Duodenal mucosa (tissue), 2 donors: Measurements from ENCODE around the gene NID1.
"Not testable (repeated sequence)": the region's sequence is repeated elsewhere in the genome, so short reads cannot be mapped to it uniquely, and the experiment has no call there.

Source experiments
- H3K27ac ChIP-seq: one replicate; pipeline ENCODE4 v1.7.0; 2013; ENCODE audit warnings: low read depth, low read length
- H3K27me3 ChIP-seq, 2 donors: one replicate each; pipeline ENCODE4 v1.7.0; 2013; ENCODE audit warnings: low read length in 2 of 2, control low read depth in 1 of 2; ENCODE audit not compliant: insufficient read depth in 2 of 2, control insufficient read depth in 1 of 2
- H3K36me3 ChIP-seq, 2 donors: one replicate each; pipeline ENCODE4 v1.7.0; 2013; ENCODE audit warnings: low read length in 2 of 2, control low read depth in 1 of 2; ENCODE audit not compliant: insufficient read depth in 2 of 2, control insufficient read depth in 1 of 2
- H3K4me1 ChIP-seq, 2 donors: one replicate each; pipeline ENCODE4 v1.7.0; 2013; ENCODE audit warnings: low read length in 2 of 2, control low read depth in 1 of 2; ENCODE audit not compliant: insufficient read depth in 2 of 2, control insufficient read depth in 1 of 2
- H3K4me3 ChIP-seq, 2 donors: one replicate each; pipeline ENCODE4 v1.7.0; 2013; ENCODE audit warnings: low read length in 2 of 2, low read depth in 1 of 2
- H3K9ac ChIP-seq, 2 donors: one replicate each; pipeline ENCODE4 v1.7.0; 2013; ENCODE audit warnings: low read length in 2 of 2, low read depth in 1 of 2
- H3K9me3 ChIP-seq, 2 donors: one replicate each; pipeline ENCODE4 v1.7.0; 2013; ENCODE audit warnings: low read length in 2 of 2, control low read depth in 1 of 2; ENCODE audit not compliant: control insufficient read depth in 1 of 2

The NID1 gene

DNA sequence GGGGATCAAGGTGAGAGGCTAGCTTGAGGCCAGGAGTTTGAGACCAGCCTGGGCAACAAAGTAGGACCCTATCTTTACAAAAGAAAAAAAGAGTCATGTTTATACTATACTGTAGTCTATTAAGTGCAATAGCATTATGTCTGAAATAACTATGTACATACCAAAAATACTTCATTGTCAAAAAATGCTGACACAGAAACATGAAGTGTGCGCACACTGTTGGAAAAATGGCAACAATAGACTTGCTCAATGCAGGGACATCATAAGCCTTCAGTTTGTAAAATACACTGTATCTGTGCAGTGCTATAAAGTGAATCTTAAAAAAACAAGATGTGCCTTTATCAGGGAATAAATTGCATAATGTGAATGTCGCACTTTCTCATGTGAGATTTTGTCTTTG lies 14.1 kb upstream of the NID1 start:
- H3K27ac ChIP-seq = peak overlapping the region; percentile 31
- no peaks in the 10 kb centered on the region for H3K36me3 ChIP-seq
- no peak overlapping the region for H3K4me3 ChIP-seq
- H3K9me3 ChIP-seq = no peaks in the 10 kb centered on the region
- H3K4me1 ChIP-seq = peaks cover 3 to 7% of the 10 kb centered on the region in 2 donors
- H3K9ac ChIP-seq = no peak overlapping the region
- H3K27me3 ChIP-seq = no peaks in the 10 kb centered on the region

DNA sequence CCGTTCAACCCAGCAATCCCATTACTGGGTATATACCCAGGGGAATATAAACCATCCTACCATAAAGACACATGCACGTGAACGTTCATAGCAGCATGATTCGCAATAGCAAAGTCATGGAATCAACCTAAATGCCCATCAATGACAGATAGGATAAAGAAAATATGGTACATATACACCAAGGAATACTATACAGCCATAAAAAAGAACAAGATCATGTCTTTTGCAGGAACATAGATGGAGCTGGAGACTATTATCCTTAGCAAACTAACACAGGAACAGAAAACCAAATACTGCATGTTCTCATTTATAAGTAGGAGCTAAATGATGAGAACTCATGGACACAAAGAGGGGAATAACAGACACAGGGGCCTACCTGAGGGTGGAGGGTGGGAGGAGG lies 13.2 kb upstream of the NID1 start:
- H3K27me3 ChIP-seq, H3K27ac ChIP-seq, H3K9me3 ChIP-seq, H3K36me3 ChIP-seq, H3K4me1 ChIP-seq, H3K9ac ChIP-seq, H3K4me3 ChIP-seq: not testable (repeated sequence)

DNA sequence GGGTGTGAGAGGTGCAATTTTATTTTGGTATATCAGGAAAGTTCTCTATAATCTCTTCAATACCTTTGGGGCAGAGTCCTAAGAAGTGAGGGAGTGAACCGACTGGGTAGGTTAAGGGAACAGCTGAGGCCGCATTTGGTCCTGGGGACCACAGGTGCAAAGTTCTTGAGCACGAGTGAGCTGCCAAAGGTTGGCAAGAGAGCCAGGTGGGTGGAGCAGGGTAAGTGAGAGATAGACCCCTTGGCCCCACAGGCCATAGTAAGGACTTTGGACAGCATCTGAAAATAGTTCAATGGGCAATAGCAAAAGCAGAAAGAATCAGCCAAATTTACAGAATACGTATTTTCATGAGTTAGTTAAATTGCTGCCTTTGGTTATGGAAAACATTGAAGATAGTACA lies 11.0 kb upstream of the NID1 start:
- Histone ChIP-seq H3K27me3 (no peaks in the 10 kb centered on the region), H3K4me3 (no peak overlapping the region), H3K9me3 (peaks cover 0 to under 1% of the 10 kb centered on the region in 2 donors), H3K27ac (no peak overlapping the region), H3K9ac (no peak overlapping the region), H3K36me3 (no peaks in the 10 kb centered on the region), H3K4me1 (no peaks in the 10 kb centered on the region)

DNA sequence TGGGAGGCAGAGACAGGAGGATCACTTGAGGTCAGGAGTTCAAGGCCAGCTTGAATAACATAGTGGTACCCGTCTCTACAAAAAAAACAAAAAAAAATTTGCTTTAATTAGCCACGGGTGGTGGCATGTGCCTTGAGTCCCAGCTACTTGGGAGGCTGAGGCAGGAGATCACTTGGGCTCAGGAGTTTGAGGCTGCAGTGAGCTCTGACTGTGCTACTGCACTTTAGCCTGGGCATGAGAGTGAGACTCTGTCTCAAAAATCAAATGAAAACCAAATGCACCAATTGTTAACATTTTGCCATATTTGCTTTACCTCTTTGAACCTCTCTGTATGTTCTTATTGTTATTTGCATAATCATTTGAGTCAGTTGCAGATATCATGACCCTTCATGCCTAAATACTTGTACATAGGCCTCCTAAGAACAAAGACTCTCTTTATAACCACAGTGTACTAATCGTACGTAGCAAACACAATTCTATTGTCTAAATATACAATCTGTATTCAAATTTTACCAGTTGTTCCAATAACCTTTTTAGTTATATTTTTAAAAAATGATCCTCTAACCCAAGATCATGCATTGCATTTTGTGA lies 8.5 kb upstream of the NID1 start:
- H3K27ac ChIP-seq = no peak overlapping the region
- H3K4me3 ChIP-seq = no peak overlapping the region
- no peaks in the 10 kb centered on the region for H3K36me3 ChIP-seq
- no peaks in the 10 kb centered on the region for H3K27me3 ChIP-seq
- peaks cover 0 to 6% of the 10 kb centered on the region in 2 donors for H3K9me3 ChIP-seq
- H3K4me1 ChIP-seq = no peaks in the 10 kb centered on the region
- no peak overlapping the region for H3K9ac ChIP-seq

DNA sequence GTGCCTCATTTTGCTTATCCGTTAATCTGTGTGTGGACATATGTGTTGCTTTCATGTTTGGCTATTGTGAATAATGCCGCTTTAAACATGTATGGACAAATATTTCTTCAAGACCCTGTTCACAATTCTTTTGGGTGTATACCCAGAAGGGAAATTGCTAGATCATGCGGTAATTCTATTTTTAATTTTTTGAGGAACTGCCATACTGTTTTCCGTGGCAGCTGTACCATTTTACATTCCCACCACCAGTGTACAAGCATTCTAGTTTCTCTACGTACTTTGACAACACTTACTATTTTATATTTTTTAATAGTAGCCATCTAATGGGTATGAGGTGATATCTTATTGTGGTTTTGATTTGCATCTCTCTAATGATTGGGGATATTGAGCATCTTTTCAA lies 7.1 kb upstream of the NID1 start:
- Histone ChIP-seq H3K27me3 (peaks cover under 1 to 5% of the 10 kb centered on the region in 2 donors), H3K36me3 (no peaks in the 10 kb centered on the region), H3K9ac (no peak overlapping the region), H3K4me1 (peaks cover under 1 to 2% of the 10 kb centered on the region in 2 donors), H3K27ac (no peak overlapping the region), H3K9me3 (peaks cover 0 to 6% of the 10 kb centered on the region in 2 donors), H3K4me3 (no peak overlapping the region)

DNA sequence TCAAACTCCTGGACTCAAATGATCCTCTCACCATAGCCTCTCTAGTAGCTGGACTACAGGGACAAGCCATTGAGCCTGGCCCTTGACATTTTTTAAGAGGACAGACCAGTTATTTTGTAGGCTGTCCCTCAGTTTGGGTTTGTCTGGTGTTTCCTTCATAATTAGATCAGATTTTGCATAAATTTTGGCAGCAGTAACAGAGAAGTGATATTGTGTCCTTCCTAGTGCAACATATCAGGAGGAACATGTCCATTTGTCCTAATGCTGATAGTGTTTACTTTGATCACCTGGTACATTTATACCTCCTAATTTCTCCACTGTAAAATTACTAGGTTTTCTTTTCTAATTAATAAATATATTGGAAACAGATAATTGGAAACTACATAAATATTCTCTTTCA lies 5.9 kb upstream of the NID1 start:
- Histone ChIP-seq H3K27me3 (peaks cover 8 to 16% of the 10 kb centered on the region in 2 donors), H3K9me3 (peaks cover 0 to 6% of the 10 kb centered on the region in 2 donors), H3K27ac (no peak overlapping the region), H3K9ac (no peak overlapping the region), H3K4me3 (no peak overlapping the region), H3K36me3 (no peaks in the 10 kb centered on the region), H3K4me1 (peaks cover 7 to 9% of the 10 kb centered on the region in 2 donors)

DNA sequence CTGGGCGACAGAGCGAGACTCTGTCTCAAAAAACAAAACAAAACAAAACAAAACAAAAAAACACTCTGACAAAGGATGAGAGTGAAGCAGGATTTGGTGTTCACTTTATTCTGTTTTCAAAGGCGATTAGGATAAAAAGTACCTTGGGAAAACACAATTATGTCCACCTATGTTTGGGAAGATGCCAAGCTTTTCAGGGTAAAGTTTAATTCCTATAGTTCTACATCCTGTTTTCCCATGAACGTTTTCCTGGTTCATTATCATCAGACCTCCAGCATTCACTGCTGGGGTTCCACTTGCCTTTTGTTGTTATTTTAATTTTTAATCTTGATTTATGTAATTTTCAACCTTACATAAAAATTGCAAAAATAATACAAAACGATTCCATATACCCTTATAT lies 4.9 kb upstream of the NID1 start:
- Histone ChIP-seq H3K36me3 (no peaks in the 10 kb centered on the region), H3K9me3 (peaks cover 0 to 6% of the 10 kb centered on the region in 2 donors), H3K27me3 (peaks cover 17 to 26% of the 10 kb centered on the region in 2 donors), H3K27ac (no peak overlapping the region), H3K4me1 (peaks cover 9 to 13% of the 10 kb centered on the region in 2 donors), H3K9ac (no peak overlapping the region), H3K4me3 (no peak overlapping the region)

DNA sequence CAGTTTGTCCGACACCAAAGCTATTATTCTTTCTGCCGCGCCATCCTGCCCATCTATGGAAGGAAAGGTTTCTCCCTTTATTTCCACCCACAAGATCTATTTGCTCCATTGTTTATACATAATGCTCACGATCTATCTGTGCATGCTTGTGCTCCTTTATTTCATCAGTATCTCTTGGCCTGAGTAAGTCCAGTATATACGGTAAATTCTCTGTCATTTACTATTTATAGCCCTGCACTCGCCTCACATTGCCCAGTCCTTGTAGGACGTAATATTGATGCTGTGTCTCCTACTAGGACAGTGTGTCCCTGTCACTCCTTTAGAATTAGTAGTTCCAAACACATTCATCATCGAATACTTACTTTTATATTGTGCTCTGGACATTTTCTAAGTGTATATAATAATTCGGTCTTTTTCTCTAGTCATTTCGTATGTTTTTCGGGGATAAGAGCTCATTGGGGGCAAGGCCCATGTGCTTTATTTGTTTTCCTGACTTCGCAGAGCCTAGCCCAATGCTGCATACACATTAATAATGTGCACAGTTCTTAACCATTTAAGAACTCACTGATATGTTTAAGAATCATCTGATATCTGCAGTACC lies 3.1 kb upstream of the NID1 start:
- Histone ChIP-seq H3K9me3 (peaks cover 0 to 6% of the 10 kb centered on the region in 2 donors), H3K27me3 (peaks cover 23 to 36% of the 10 kb centered on the region in 2 donors), H3K36me3 (no peaks in the 10 kb centered on the region), H3K4me3 (no peak overlapping the region), H3K27ac (peak overlapping the region; percentile 0), H3K4me1 (peaks cover 9 to 22% of the 10 kb centered on the region in 2 donors), H3K9ac (no peak overlapping the region)

DNA sequence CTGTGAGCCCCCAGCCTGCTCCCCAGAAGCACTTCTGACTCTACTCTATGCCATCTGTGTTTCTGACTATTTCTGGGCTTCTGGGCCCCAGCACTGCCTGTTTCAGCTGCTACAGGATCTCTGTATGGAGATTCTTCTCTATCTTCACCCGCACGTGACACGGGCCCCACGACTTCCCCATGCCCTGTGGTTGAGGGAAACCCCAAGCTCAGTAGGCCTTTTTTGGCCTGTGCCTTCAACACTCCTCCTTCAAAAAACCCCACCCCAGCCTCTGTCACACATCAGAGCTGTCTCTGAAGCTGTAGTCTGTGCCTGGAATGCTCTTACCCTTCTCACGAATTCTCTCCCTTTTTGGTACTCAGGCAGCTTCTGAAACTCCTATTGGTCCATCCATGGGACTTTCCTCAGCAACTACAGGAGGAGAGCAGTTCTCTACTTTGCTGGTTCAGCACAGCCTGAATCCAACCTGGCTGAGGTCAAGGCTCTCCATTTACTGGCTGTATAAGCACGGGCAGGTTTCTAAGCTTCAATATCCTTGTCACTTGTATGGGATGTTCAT lies 2.0 kb upstream of the NID1 start:
- Histone ChIP-seq H3K9ac (peak overlapping the region in 1 of 2 donors; percentile 22), H3K4me3 (no peak overlapping the region), H3K4me1 (peaks cover 9 to 22% of the 10 kb centered on the region in 2 donors), H3K9me3 (peaks cover 0 to 6% of the 10 kb centered on the region in 2 donors), H3K36me3 (no peaks in the 10 kb centered on the region), H3K27ac (peak overlapping the region; percentile 53), H3K27me3 (peaks cover 23 to 36% of the 10 kb centered on the region in 2 donors)

DNA sequence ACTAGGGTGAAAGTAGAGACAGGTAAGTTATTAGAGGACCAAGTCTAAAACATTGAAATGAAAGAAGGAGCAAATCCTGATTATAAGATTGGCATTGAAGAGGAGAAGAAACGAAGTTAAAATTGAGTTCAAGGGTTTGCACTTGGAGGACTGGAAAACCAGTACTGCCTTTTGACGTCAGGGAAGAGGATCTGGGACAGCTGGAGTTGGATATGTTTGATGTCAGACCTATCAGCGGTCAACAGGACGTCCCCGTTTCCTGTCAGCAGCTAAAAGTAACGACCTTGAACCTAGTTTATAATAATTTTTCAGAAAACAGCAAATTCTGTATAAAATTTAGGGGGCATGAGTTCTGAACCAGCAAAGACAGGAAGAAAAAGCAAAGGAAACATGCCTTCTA lies 1.2 kb upstream of the NID1 start:
- Histone ChIP-seq H3K27me3 (peaks cover 23 to 36% of the 10 kb centered on the region in 2 donors), H3K27ac (peak overlapping the region; percentile 81), H3K9me3 (peaks cover 0 to 6% of the 10 kb centered on the region in 2 donors), H3K4me1 (peaks cover 9 to 22% of the 10 kb centered on the region in 2 donors), H3K36me3 (no peaks in the 10 kb centered on the region), H3K9ac (peak overlapping the region in 1 of 2 donors; percentile 66), H3K4me3 (no peak overlapping the region)
